ENCODE measurements around the gene MMP19.

GRCh38 chr12:55840581-55841351 lies 2.0 kb downstream of the MMP19 start:
- TF ChIP-seq CTCF (conservative IDR thresholded peaks at IDR 0.05 in 1 of 2, IDR thresholded peaks at IDR 0.05 in 1 of 2; ENCODE audit: extremely low read depth in 1 of 2, insufficient read depth in 1 of 2, low read depth in 1 of 2, low read length in 2 of 2) (no peak), EZH2 (IDR thresholded peaks at IDR 0.05; ENCODE audit: borderline replicate concordance, low read length) (no peak)

Data from mammary epithelial cell (primary cell).